Type B pancreatic cell (in vitro differentiated cells): ENCODE results near the gene SLC4A2. TPM values are rescaled to one million over a fixed set of nuclear protein-coding genes. Genes with fewer than 3 reads are reported as not detected.
"Not testable (repeated sequence)": the region's sequence is repeated elsewhere in the genome, so short reads cannot be mapped to it uniquely, and the experiment has no call there.

Experiments used
- DNase-seq: peaks from one replicate; pipeline ENCODE4 v3.0.0; 2021; ENCODE audit warnings: mixed read lengths; ENCODE audit not compliant: unreplicated experiment; ENCODE audit errors: extremely low spot score
- H3K27ac Mint-ChIP-seq: 2 replicates; pipeline ENCODE4 v1.8.0; 2021; ENCODE audit warnings: mild to moderate bottlenecking, mixed read lengths
- H3K27me3 Mint-ChIP-seq: 2 replicates; pipeline ENCODE4 v1.8.0; 2021; ENCODE audit warnings: mixed read lengths
- H3K36me3 Mint-ChIP-seq: 2 replicates; pipeline ENCODE4 v1.8.0; 2021; ENCODE audit warnings: mixed read lengths
- H3K4me1 Mint-ChIP-seq: one replicate; pipeline ENCODE4 v1.8.0; 2021; ENCODE audit warnings: mixed read lengths; ENCODE audit not compliant: unreplicated experiment
- H3K4me3 Mint-ChIP-seq: 2 replicates; pipeline ENCODE4 v1.8.0; 2021; ENCODE audit warnings: mild to moderate bottlenecking, mixed read lengths
- H3K9me3 Mint-ChIP-seq: 2 replicates; pipeline ENCODE4 v1.8.0; 2021; ENCODE audit warnings: mixed read lengths
- CTCF ChIP-seq: fragments of 200-600 bp; sonication (generic); conservative IDR thresholded peaks from 2 replicates; pipeline ENCODE4 v1.5.0; 2021; ENCODE audit warnings: antibody characterized with exemption, mild to moderate bottlenecking
- long read RNA-seq: library from polyadenylated mRNA; unstranded; transcript quantifications from one replicate; pipeline ENCODE4 v2.0.0, GENCODE V29; 2020
- total RNA-seq: library from RNA; stranded (reverse); gene quantifications from 2 replicates; pipeline ENCODE4 v1.2.1, GENCODE V29; 2021; ENCODE audit warnings: low replicate concordance

Gene SLC4A2
- total RNA-seq: 144 and 150 TPM in 2 replicates
- long read RNA-seq, partial matches to known transcripts: 5 of 8 reads
- long read RNA-seq, other reads (novel, unspliced or antisense): 3 of 8 reads

- Mint-ChIP-seq H3K36me3 (no peaks in the 10 kb centered on the region), H3K4me3 (peak within 1 kb of the TSS; percentile 98), H3K9me3 (no peaks in the 10 kb centered on the region), H3K27me3 (no peaks in the 10 kb centered on the region), H3K27ac (peak within 1 kb of the TSS; percentile 96), H3K4me1 (peaks cover 38% of the 10 kb centered on the region)
- peak; percentile 75 for TF ChIP-seq CTCF
- peak; percentile 81 for DNase-seq
These were observed at the start of gene SLC4A2 for GRCh38 chr7:151059367-151060112. TSS of gene SLC4A2 (plus strand) at chr7:151059589. CDS start at chr7:151061988, 2,399 bp downstream.

- TF ChIP-seq CTCF: no peak
- no peaks in the 10 kb centered on the region for H3K9me3 Mint-ChIP-seq
- peaks cover 38% of the 10 kb centered on the region for H3K27me3 Mint-ChIP-seq
- no peak for DNase-seq
- H3K27ac Mint-ChIP-seq: no peak overlapping the region
- H3K4me3 Mint-ChIP-seq: no peak overlapping the region
- H3K4me1 Mint-ChIP-seq: peaks cover 36% of the 10 kb centered on the region
- H3K36me3 Mint-ChIP-seq: no peaks in the 10 kb centered on the region
These were observed 49.4 kb upstream of the SLC4A2 start for GRCh38 chr7:151010037-151010306.

- no peaks in the 10 kb centered on the region for H3K36me3 Mint-ChIP-seq
- no peak for DNase-seq
- H3K4me3 Mint-ChIP-seq: peak overlapping the region; percentile 49
- no peak overlapping the region for H3K27ac Mint-ChIP-seq
- H3K27me3 Mint-ChIP-seq: peaks cover 40% of the 10 kb centered on the region
- no peak for TF ChIP-seq CTCF
- peaks cover 36% of the 10 kb centered on the region for H3K4me1 Mint-ChIP-seq
- H3K9me3 Mint-ChIP-seq: no peaks in the 10 kb centered on the region
These were observed 48.9 kb upstream of the SLC4A2 start for GRCh38 chr7:151010307-151011096.

- no peaks in the 10 kb centered on the region for H3K9me3 Mint-ChIP-seq
- DNase-seq: no peak
- H3K4me3 Mint-ChIP-seq: no peak overlapping the region
- no peaks in the 10 kb centered on the region for H3K36me3 Mint-ChIP-seq
- no peak overlapping the region for H3K27ac Mint-ChIP-seq
- no peak for TF ChIP-seq CTCF
- peaks cover 36% of the 10 kb centered on the region for H3K4me1 Mint-ChIP-seq
- H3K27me3 Mint-ChIP-seq: peaks cover 38% of the 10 kb centered on the region
These were observed 48.3 kb upstream of the SLC4A2 start for GRCh38 chr7:151011097-151011409.

- not testable (repeated sequence) for DNase-seq
These were observed 47.8 kb upstream of the SLC4A2 start for GRCh38 chr7:151011616-151012015.

More at GRCh38 chr7:151011616-151012015, 47.8 kb upstream of the SLC4A2 start:
- H3K36me3 Mint-ChIP-seq, H3K9me3 Mint-ChIP-seq: not testable (repeated sequence)
- H3K27me3 Mint-ChIP-seq: peaks cover 41% of the 10 kb centered on the region
- peaks cover 36% of the 10 kb centered on the region for H3K4me1 Mint-ChIP-seq
- H3K4me3 Mint-ChIP-seq: peak overlapping the region; percentile 39
- H3K27ac Mint-ChIP-seq: peak overlapping the region; percentile 32
